ENCODE measurements around the gene RGS4. TPM values are rescaled to one million over a fixed set of nuclear protein-coding genes. Genes with fewer than 3 reads are reported as not detected.

RGS4 gene
- total and polyA plus RNA-seq, 2 of the 13 experiments (the other 11 are each of a cell fraction or from before 2014, with no cell fraction given), result not detected

DNA sequence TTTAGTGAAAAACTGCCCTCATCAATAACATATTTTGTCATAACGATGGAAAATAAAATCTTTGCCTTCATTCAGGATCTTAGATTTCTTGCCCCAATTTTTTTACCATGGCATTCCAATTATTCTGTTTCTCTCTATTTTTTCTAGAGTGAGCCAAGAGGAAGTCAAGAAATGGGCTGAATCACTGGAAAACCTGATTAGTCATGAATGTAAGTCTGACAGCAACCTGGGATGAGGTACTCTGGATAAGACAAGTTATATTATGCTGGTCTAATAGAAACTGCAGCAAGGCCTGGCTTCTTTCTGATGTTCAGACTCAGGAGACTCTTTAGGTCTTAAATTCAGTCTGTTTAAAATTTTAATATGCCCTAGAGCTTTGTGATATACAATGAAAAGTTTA lies 3.5 kb downstream of the RGS4 start:
- no TSS peak for BruUV-seq (replicated peaks)
- Histone ChIP-seq H3K27ac (ENCODE audit: extremely low read length, insufficient read depth, low read length) (no peak overlapping the region), H3K4me1 (ENCODE audit: insufficient read depth, low read length) (no peaks in the 10 kb centered on the region), H3K9ac (ENCODE audit: insufficient read depth, low read depth, low read length) (no peak overlapping the region), H3K79me2 (ENCODE audit: insufficient read depth, low read length) (no peaks in the 10 kb centered on the region), H2AFZ (ENCODE audit: low read length) (no peak overlapping the region), H3K4me3 (replicated peaks in 1 of 3; ENCODE audit: insufficient read depth in 1 of 3, low read depth in 2 of 3, low read length in 3 of 3) (no peak overlapping the region), H3K36me3 (replicated peaks in 1 of 2; ENCODE audit: control insufficient read depth in 1 of 2, insufficient read depth in 2 of 2, low read length in 2 of 2) (no peaks in the 10 kb centered on the region), H3K9me3 (ENCODE audit: low read length) (no peaks in the 10 kb centered on the region), H3K4me2 (ENCODE audit: low read depth, low read length) (no peak overlapping the region), H3K27me3 (ENCODE audit: control insufficient read depth in 1 of 2, insufficient read depth in 2 of 2, low read length in 2 of 2) (0 out of 5 replicates have a peak, but pooled peaks cover 0 to 2% of the 10 kb centered on the region in 2 experiments), H4K20me1 (ENCODE audit: insufficient read depth, low read length) (no peaks in the 10 kb centered on the region)
- no peak for DNase-seq (ENCODE audit: low spot score)
- intact Hi-C loops (cut with micrococcal nuclease; ENCODE audit: unreplicated experiment) (loop anchor here (1.0 kb wide), 1 partner anchor 194 kb away; no protein-coding TSS in a partner anchor), in situ Hi-C loops (cut with HindIII; ENCODE audit: extremely low pct_ligation_motif_present, low pct_unique_long_range_greater_than_20kb) (loop anchor here (5.0 to 10.0 kb wide), 2 partner anchors 188 to 245 kb away; no protein-coding TSS in a partner anchor)
- ChIA-PET CTCF (ENCODE audit: low intra/inter-chr PET ratio, low total read pairs) (interaction anchor here (1.3 to 2.6 kb wide), 3 partner anchors 102 to 243 kb away, joined by 4 to 22 read pairs (median 12); no protein-coding TSS in a partner anchor), POLR2A (no interaction called here)
- WGBS (ENCODE audit: low lambda C conversion rate), result 0% methylated on average over 1 of the region's 1 CpG
- ATAC-seq, result no peak
- no peak for TF ChIP-seq ZNF839 (CRISPR knock-in tag; IDR thresholded peaks at IDR 0.05; ENCODE audit: borderline replicate concordance)
- TF ChIP-seq GFI1 (CRISPR knock-in tag; IDR thresholded peaks at IDR 0.05; ENCODE audit: borderline replicate concordance), result no peak
- TF ChIP-seq CBFB (CRISPR knock-in tag; IDR thresholded peaks at IDR 0.05), result no peak
- TF ChIP-seq HMGXB3 (CRISPR knock-in tag; IDR thresholded peaks at IDR 0.05; ENCODE audit: borderline replicate concordance), result no peak
- TF ChIP-seq PAF1 (CRISPR knock-in tag; IDR thresholded peaks at IDR 0.05), result no peak
- TF ChIP-seq MXD3 (CRISPR knock-in tag; IDR thresholded peaks at IDR 0.05), result no peak
- no peak for TF ChIP-seq ZNF484 (CRISPR knock-in tag; IDR thresholded peaks at IDR 0.05; ENCODE audit: borderline replicate concordance, low read depth)
- TF ChIP-seq HOXA5 (CRISPR knock-in tag; IDR thresholded peaks at IDR 0.05), result no peak
- no peak for TF ChIP-seq ZGPAT (CRISPR knock-in tag; IDR thresholded peaks at IDR 0.05)
- TF ChIP-seq, protein P1, sequence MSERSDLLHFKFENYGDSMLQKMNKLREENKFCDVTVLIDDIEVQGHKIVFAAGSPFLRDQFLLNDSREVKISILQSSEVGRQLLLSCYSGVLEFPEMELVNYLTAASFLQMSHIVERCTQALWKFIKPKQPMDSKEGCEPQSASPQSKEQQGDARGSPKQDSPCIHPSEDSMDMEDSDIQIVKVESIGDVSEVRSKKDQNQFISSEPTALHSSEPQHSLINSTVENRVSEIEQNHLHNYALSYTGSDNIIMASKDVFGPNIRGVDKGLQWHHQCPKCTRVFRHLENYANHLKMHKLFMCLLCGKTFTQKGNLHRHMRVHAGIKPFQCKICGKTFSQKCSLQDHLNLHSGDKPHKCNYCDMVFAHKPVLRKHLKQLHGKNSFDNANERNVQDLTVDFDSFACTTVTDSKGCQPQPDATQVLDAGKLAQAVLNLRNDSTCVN (CRISPR knock-in tag; IDR thresholded peaks at IDR 0.05; ENCODE audit: borderline replicate concordance), result no peak
- no peak for TF ChIP-seq ZNF367 (CRISPR knock-in tag; IDR thresholded peaks at IDR 0.05; ENCODE audit: borderline replicate concordance)
- no peak for TF ChIP-seq ZEB1 (IDR thresholded peaks at IDR 0.05; ENCODE audit: insufficient replicate concordance, low read depth)
- no peak for TF ChIP-seq ZNF337 (CRISPR knock-in tag; IDR thresholded peaks at IDR 0.05; ENCODE audit: borderline replicate concordance, low read depth)
- TF ChIP-seq HDAC1 (CRISPR knock-in tag; IDR thresholded peaks at IDR 0.05), result no peak
- TF ChIP-seq ZNF674 (CRISPR knock-in tag; IDR thresholded peaks at IDR 0.05; ENCODE audit: low read depth), result no peak
- no peak for TF ChIP-seq ZNF501 (CRISPR knock-in tag; IDR thresholded peaks at IDR 0.05)
- no peak for FAIRE-seq

Data from HepG2 (cell line).